HEK293 (cell line): ENCODE measurements around the gene OXA1L.

Experiments used
- BCL11A ChIP-seq: fragments of 450-650 bp; formaldehyde crosslinking; IDR thresholded peaks from 2 replicates; pipeline ENCODE4 v1.5.1; 2016; ENCODE audit warnings: low read depth, missing biosample characterization, missing genetic modification characterization
- MYNN ChIP-seq: fragments of 450-650 bp; formaldehyde crosslinking; IDR thresholded peaks from 2 replicates; pipeline ENCODE4 v1.5.1; 2016; ENCODE audit warnings: missing biosample characterization, missing genetic modification characterization, borderline replicate concordance
- SP2 ChIP-seq: fragments of 450-650 bp; formaldehyde crosslinking; IDR thresholded peaks from 2 replicates; pipeline ENCODE4 v1.5.1; 2016; ENCODE audit warnings: missing biosample characterization, missing genetic modification characterization
- ZNF335 ChIP-seq: fragments of 450-650 bp; formaldehyde crosslinking; conservative IDR thresholded peaks from 2 replicates; pipeline ENCODE4 v1.5.1; 2016; ENCODE audit warnings: missing biosample characterization, missing genetic modification characterization
- ZNF423 ChIP-seq: fragments of 450-650 bp; formaldehyde crosslinking; IDR thresholded peaks from 2 replicates; pipeline ENCODE4 v1.5.1; 2016; ENCODE audit warnings: missing biosample characterization, missing genetic modification characterization
- ZNF585B ChIP-seq: fragments of 450-650 bp; formaldehyde crosslinking; IDR thresholded peaks from 2 replicates; pipeline ENCODE4 v1.5.1; 2016; ENCODE audit warnings: missing biosample characterization, missing genetic modification characterization
- TF ChIP-seq, protein P1 (sequence below): fragments of 450-650 bp; formaldehyde crosslinking; IDR thresholded peaks from 2 replicates; pipeline ENCODE4 v1.5.1; 2016; ENCODE audit warnings: missing biosample characterization, missing genetic modification characterization
- TF ChIP-seq, protein P2 (sequence below): fragments of 450-650 bp; formaldehyde crosslinking; IDR thresholded peaks from 2 replicates; pipeline ENCODE4 v1.5.1; 2016; ENCODE audit warnings: missing biosample characterization, missing genetic modification characterization
- TF ChIP-seq, protein P3 (sequence below): fragments of 450-650 bp; formaldehyde crosslinking; conservative IDR thresholded peaks from 2 replicates; pipeline ENCODE4 v1.5.1; 2016; ENCODE audit warnings: low read depth, missing biosample characterization, missing genetic modification characterization
- TF ChIP-seq, protein P4 (sequence below): fragments of 450-650 bp; formaldehyde crosslinking; IDR thresholded peaks from 2 replicates; pipeline ENCODE4 v1.5.1; 2017; ENCODE audit warnings: missing biosample characterization, mild to moderate bottlenecking, missing genetic modification characterization, moderate library complexity
- TF ChIP-seq, protein P5 (sequence below): fragments of 450-650 bp; formaldehyde crosslinking; IDR thresholded peaks from 2 replicates; pipeline ENCODE4 v1.5.1; 2016; ENCODE audit warnings: missing biosample characterization, missing genetic modification characterization
- TF ChIP-seq, protein P6 (sequence below): fragments of 450-650 bp; formaldehyde crosslinking; IDR thresholded peaks from 2 replicates; pipeline ENCODE4 v1.5.1; 2016; ENCODE audit warnings: missing biosample characterization, missing genetic modification characterization

DNA sequence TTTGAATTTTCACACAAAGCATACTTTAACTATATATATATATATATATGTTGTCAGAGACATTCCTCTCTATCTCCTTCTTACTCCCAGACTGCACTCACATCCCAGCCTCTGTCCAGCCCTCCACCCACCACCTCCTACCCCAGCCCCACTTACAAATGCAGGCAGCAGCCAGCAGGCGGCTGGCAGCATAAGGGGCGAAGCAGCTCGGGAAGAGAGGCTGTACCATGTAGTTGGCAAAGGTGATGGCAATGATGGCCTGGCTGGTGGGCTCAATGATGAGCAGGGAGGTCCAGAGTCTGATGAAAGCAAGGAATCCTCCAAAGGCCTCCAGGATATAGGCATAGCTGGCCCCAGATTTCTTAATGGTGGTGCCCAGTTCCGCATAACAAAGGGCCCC is 46.3 kb downstream of the OXA1L start:
- no peak for TF ChIP-seq ZNF335 (tag by site-specific recombination)
- TF ChIP-seq, protein P1, sequence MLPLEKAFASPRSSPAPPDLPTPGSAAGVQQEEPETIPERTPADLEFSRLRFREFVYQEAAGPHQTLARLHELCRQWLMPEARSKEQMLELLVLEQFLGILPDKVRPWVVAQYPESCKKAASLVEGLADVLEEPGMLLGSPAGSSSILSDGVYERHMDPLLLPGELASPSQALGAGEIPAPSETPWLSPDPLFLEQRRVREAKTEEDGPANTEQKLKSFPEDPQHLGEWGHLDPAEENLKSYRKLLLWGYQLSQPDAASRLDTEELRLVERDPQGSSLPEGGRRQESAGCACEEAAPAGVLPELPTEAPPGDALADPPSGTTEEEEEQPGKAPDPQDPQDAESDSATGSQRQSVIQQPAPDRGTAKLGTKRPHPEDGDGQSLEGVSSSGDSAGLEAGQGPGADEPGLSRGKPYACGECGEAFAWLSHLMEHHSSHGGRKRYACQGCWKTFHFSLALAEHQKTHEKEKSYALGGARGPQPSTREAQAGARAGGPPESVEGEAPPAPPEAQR (tag by site-specific recombination): no peak
- no peak for TF ChIP-seq ZNF585B (tag by site-specific recombination)
- TF ChIP-seq, protein P2, sequence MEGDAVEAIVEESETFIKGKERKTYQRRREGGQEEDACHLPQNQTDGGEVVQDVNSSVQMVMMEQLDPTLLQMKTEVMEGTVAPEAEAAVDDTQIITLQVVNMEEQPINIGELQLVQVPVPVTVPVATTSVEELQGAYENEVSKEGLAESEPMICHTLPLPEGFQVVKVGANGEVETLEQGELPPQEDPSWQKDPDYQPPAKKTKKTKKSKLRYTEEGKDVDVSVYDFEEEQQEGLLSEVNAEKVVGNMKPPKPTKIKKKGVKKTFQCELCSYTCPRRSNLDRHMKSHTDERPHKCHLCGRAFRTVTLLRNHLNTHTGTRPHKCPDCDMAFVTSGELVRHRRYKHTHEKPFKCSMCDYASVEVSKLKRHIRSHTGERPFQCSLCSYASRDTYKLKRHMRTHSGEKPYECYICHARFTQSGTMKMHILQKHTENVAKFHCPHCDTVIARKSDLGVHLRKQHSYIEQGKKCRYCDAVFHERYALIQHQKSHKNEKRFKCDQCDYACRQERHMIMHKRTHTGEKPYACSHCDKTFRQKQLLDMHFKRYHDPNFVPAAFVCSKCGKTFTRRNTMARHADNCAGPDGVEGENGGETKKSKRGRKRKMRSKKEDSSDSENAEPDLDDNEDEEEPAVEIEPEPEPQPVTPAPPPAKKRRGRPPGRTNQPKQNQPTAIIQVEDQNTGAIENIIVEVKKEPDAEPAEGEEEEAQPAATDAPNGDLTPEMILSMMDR (tag by site-specific recombination): no peak
- TF ChIP-seq, protein P3, sequence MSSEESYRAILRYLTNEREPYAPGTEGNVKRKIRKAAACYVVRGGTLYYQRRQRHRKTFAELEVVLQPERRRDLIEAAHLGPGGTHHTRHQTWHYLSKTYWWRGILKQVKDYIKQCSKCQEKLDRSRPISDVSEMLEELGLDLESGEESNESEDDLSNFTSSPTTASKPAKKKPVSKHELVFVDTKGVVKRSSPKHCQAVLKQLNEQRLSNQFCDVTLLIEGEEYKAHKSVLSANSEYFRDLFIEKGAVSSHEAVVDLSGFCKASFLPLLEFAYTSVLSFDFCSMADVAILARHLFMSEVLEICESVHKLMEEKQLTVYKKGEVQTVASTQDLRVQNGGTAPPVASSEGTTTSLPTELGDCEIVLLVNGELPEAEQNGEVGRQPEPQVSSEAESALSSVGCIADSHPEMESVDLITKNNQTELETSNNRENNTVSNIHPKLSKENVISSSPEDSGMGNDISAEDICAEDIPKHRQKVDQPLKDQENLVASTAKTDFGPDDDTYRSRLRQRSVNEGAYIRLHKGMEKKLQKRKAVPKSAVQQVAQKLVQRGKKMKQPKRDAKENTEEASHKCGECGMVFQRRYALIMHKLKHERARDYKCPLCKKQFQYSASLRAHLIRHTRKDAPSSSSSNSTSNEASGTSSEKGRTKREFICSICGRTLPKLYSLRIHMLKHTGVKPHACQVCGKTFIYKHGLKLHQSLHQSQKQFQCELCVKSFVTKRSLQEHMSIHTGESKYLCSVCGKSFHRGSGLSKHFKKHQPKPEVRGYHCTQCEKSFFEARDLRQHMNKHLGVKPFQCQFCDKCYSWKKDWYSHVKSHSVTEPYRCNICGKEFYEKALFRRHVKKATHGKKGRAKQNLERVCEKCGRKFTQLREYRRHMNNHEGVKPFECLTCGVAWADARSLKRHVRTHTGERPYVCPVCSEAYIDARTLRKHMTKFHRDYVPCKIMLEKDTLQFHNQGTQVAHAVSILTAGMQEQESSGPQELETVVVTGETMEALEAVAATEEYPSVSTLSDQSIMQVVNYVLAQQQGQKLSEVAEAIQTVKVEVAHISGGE (tag by site-specific recombination): no peak
- no peak for TF ChIP-seq SP2 (tag by site-specific recombination)
- TF ChIP-seq MYNN: no peak
- TF ChIP-seq, protein P4, sequence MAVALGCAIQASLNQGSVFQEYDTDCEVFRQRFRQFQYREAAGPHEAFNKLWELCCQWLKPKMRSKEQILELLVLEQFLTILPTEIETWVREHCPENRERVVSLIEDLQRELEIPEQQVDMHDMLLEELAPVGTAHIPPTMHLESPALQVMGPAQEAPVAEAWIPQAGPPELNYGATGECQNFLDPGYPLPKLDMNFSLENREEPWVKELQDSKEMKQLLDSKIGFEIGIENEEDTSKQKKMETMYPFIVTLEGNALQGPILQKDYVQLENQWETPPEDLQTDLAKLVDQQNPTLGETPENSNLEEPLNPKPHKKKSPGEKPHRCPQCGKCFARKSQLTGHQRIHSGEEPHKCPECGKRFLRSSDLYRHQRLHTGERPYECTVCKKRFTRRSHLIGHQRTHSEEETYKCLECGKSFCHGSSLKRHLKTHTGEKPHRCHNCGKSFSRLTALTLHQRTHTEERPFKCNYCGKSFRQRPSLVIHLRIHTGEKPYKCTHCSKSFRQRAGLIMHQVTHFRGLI: no peak
- TF ChIP-seq, protein P5, sequence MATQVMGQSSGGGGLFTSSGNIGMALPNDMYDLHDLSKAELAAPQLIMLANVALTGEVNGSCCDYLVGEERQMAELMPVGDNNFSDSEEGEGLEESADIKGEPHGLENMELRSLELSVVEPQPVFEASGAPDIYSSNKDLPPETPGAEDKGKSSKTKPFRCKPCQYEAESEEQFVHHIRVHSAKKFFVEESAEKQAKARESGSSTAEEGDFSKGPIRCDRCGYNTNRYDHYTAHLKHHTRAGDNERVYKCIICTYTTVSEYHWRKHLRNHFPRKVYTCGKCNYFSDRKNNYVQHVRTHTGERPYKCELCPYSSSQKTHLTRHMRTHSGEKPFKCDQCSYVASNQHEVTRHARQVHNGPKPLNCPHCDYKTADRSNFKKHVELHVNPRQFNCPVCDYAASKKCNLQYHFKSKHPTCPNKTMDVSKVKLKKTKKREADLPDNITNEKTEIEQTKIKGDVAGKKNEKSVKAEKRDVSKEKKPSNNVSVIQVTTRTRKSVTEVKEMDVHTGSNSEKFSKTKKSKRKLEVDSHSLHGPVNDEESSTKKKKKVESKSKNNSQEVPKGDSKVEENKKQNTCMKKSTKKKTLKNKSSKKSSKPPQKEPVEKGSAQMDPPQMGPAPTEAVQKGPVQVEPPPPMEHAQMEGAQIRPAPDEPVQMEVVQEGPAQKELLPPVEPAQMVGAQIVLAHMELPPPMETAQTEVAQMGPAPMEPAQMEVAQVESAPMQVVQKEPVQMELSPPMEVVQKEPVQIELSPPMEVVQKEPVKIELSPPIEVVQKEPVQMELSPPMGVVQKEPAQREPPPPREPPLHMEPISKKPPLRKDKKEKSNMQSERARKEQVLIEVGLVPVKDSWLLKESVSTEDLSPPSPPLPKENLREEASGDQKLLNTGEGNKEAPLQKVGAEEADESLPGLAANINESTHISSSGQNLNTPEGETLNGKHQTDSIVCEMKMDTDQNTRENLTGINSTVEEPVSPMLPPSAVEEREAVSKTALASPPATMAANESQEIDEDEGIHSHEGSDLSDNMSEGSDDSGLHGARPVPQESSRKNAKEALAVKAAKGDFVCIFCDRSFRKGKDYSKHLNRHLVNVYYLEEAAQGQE: no peak
- TF ChIP-seq, protein P6, sequence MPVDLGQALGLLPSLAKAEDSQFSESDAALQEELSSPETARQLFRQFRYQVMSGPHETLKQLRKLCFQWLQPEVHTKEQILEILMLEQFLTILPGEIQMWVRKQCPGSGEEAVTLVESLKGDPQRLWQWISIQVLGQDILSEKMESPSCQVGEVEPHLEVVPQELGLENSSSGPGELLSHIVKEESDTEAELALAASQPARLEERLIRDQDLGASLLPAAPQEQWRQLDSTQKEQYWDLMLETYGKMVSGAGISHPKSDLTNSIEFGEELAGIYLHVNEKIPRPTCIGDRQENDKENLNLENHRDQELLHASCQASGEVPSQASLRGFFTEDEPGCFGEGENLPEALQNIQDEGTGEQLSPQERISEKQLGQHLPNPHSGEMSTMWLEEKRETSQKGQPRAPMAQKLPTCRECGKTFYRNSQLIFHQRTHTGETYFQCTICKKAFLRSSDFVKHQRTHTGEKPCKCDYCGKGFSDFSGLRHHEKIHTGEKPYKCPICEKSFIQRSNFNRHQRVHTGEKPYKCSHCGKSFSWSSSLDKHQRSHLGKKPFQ (tag by site-specific recombination): no peak
- TF ChIP-seq ZNF423 (tag by site-specific recombination): no peak
- no peak for TF ChIP-seq BCL11A (tag by site-specific recombination)
